Endodermal cell (in vitro differentiated cells): ENCODE results near the gene PROC. TPM values are rescaled to one million over a fixed set of nuclear protein-coding genes. Genes with fewer than 3 reads are reported as not detected.

Experiments
- DNase-seq: peaks from one replicate; pipeline ENCODE4 v3.0.0-alpha.2; 2017
- H3K27ac ChIP-seq: 2 replicates; pipeline ENCODE4 v1.5.1; 2013; ENCODE audit warnings: mild to moderate bottlenecking, low read depth, low read length, moderate library complexity
- H3K27me3 ChIP-seq: 2 replicates; pipeline ENCODE4 v1.6.1; 2013; ENCODE audit warnings: mild to moderate bottlenecking, low read length, moderate library complexity; ENCODE audit not compliant: insufficient read depth, control insufficient read depth, poor library complexity, severe bottlenecking
- H3K36me3 ChIP-seq: 2 replicates; pipeline ENCODE4 v1.7.0; 2013; ENCODE audit warnings: mild to moderate bottlenecking, low read length, moderate library complexity; ENCODE audit not compliant: control insufficient read depth, insufficient read depth
- H3K4me1 ChIP-seq: one replicate; pipeline ENCODE4 v1.7.0; 2013; ENCODE audit warnings: low read length; ENCODE audit not compliant: control insufficient read depth, insufficient read depth
- H3K4me3 ChIP-seq: 2 replicates; pipeline ENCODE4 v1.5.1; 2013; ENCODE audit warnings: mild to moderate bottlenecking, low read length, moderate library complexity
- H3K9ac ChIP-seq: 2 replicates; pipeline ENCODE4 v1.6.1; 2013; ENCODE audit warnings: mild to moderate bottlenecking, low read length, moderate library complexity; ENCODE audit not compliant: poor library complexity, severe bottlenecking; ENCODE audit errors: extremely low read depth
- H3K9me3 ChIP-seq: 2 replicates; pipeline ENCODE4 v1.6.1; 2013; ENCODE audit warnings: mild to moderate bottlenecking, low read length, moderate library complexity; ENCODE audit not compliant: control insufficient read depth
- H3K27ac Mint-ChIP-seq: 2 replicates; pipeline ENCODE4 v1.8.0; 2020; ENCODE audit warnings: mixed read lengths
- H3K27me3 Mint-ChIP-seq: 2 replicates; pipeline ENCODE4 v1.8.0; 2021; ENCODE audit warnings: mild to moderate bottlenecking, mixed read lengths; ENCODE audit not compliant: insufficient read depth
- H3K36me3 Mint-ChIP-seq: 2 replicates; pipeline ENCODE4 v1.8.0; 2020; ENCODE audit warnings: low read depth, mixed read lengths
- H3K4me1 Mint-ChIP-seq: 2 replicates; pipeline ENCODE4 v1.8.0; 2020; ENCODE audit warnings: mixed read lengths
- H3K4me3 Mint-ChIP-seq: 2 replicates; pipeline ENCODE4 v1.8.0; 2020; ENCODE audit warnings: mild to moderate bottlenecking, moderate library complexity, mixed read lengths
- H3K9me3 Mint-ChIP-seq: 2 replicates; pipeline ENCODE4 v1.8.0; 2020; ENCODE audit warnings: mild to moderate bottlenecking, mixed read lengths
- CTCF ChIP-seq: fragments of 200-600 bp; sonication (generic); conservative IDR thresholded peaks from 2 replicates; pipeline ENCODE4 v1.5.0; 2021; ENCODE audit warnings: antibody characterized with exemption, mild to moderate bottlenecking
- WGBS, 2 experiments: methylation state at CpG; one replicate each; pipeline versions ENCODE4 v1.1.5 to v1.1.7; 2013; ENCODE audit warnings: missing lambda C conversion rate in 2 of 2, mixed read lengths in 1 of 2; ENCODE audit not compliant: insufficient coverage in 1 of 2, insufficient read length in 1 of 2; 5-methylcytosine and 5-hydroxymethylcytosine counted together
- long read RNA-seq, 4 experiments: library from polyadenylated mRNA in 2 of 4; library from RNA in 1 of 4; library from capped mRNA in 1 of 4; stranded (forward) in 3 of 4; unstranded in 1 of 4; transcript quantifications; one replicate each; pipeline ENCODE4 v2.0.0, GENCODE V29; 2020 to 2021; ENCODE audit warnings: inconsistent platforms in 1 of 4
- polyA plus RNA-seq, 2 experiments: library from polyadenylated mRNA; stranded (reverse); fragments of 50-300 nt; gene quantifications; one replicate each; pipeline ENCODE4 v1.2.3, GENCODE V29; 2013
- total RNA-seq, 2 donors: library from RNA; stranded (reverse); fragmentation: NEBNext Ultra II Directional in 1 of 2; extraction: Animal tissue kit (Norgen Biotek cat#: 25700) in 1 of 2; gene quantifications; 2 replicates in 1 of 2; 3 replicates in 1 of 2; pipeline ENCODE4 v1.2.1, GENCODE V29; 2021

PROC gene
- under 1 TPM; 0.46 to 0.51 TPM for total RNA-seq
- polyA plus RNA-seq (2013, experiment 1 of 2): 1.0 TPM
- 0.66 TPM for polyA plus RNA-seq (2013, experiment 2 of 2)
- long read RNA-seq, experiment 1: 0 reads
- long read RNA-seq, experiment 2: 0 reads
- long read RNA-seq, experiment 3: 0 reads
- long read RNA-seq, experiment 4: 0 reads

GRCh38 chr2:127418300-127419111, at the start of gene PROC:
PROC (plus strand) TSS chr2:127418427; CDS start chr2:127419943, 1,516 bp downstream.
- peaks cover 48% of the 10 kb centered on the region for H3K27me3 ChIP-seq
- H3K27ac Mint-ChIP-seq: no peak within 1 kb of the TSS
- H3K4me3 ChIP-seq: no peak within 1 kb of the TSS
- H3K4me1 Mint-ChIP-seq: peaks cover 14% of the 10 kb centered on the region
- no peak within 1 kb of the TSS for H3K4me3 Mint-ChIP-seq
- DNase-seq: no peak
- peaks cover 1% of the 10 kb centered on the region for H3K9me3 Mint-ChIP-seq
- peaks cover 1% of the 10 kb centered on the region for H3K9me3 ChIP-seq
- WGBS, 2 experiments: 91 to 92% methylated on average over 10 to 16 of the region's 16 CpGs
- H3K36me3 Mint-ChIP-seq: no peaks in the 10 kb centered on the region
- no peaks in the 10 kb centered on the region for H3K36me3 ChIP-seq
- peaks cover 4% of the 10 kb centered on the region for H3K4me1 ChIP-seq
- TF ChIP-seq CTCF: no peak
- H3K27me3 Mint-ChIP-seq: peaks cover 75% of the 10 kb centered on the region
- no peak within 1 kb of the TSS for H3K27ac ChIP-seq
- H3K9ac ChIP-seq: no peak within 1 kb of the TSS

- Histone ChIP-seq H3K9me3 (peaks cover 62% of the 10 kb centered on the region), H3K27me3 (no peaks in the 10 kb centered on the region), H3K9ac (no peak overlapping the region), H3K4me1 (no peaks in the 10 kb centered on the region), H3K27ac (no peak overlapping the region), H3K4me3 (no peak overlapping the region), H3K36me3 (no peaks in the 10 kb centered on the region)
- TF ChIP-seq CTCF: no peak
- H3K36me3 Mint-ChIP-seq: peaks cover 43% of the 10 kb centered on the region
- peaks cover 61% of the 10 kb centered on the region for H3K9me3 Mint-ChIP-seq
- 95 to 96% methylated on average over 10 of the region's 10 CpGs for WGBS, 2 experiments
- no peaks in the 10 kb centered on the region for H3K27me3 Mint-ChIP-seq
- no peak for DNase-seq
- H3K4me3 Mint-ChIP-seq: no peak overlapping the region
- no peak overlapping the region for H3K27ac Mint-ChIP-seq
- peaks cover 8% of the 10 kb centered on the region for H3K4me1 Mint-ChIP-seq
Observed at GRCh38 chr2:127370010-127370409, 48.2 kb upstream of the PROC start.

- H3K4me1 Mint-ChIP-seq: no peaks in the 10 kb centered on the region
- WGBS, 2 experiments: 94 to 95% methylated on average over 11 of the region's 11 CpGs
- H3K9ac ChIP-seq: no peak overlapping the region
- H3K4me3 ChIP-seq: peak overlapping the region; percentile 40
- DNase-seq: no peak
- no peak for TF ChIP-seq CTCF
- peaks cover 70% of the 10 kb centered on the region for H3K9me3 Mint-ChIP-seq
- H3K27me3 Mint-ChIP-seq: no peaks in the 10 kb centered on the region
- peaks cover 69% of the 10 kb centered on the region for H3K9me3 ChIP-seq
- H3K27ac Mint-ChIP-seq: no peak overlapping the region
- peaks cover 48% of the 10 kb centered on the region for H3K36me3 Mint-ChIP-seq
- no peak overlapping the region for H3K4me3 Mint-ChIP-seq
- no peaks in the 10 kb centered on the region for H3K4me1 ChIP-seq
- no peaks in the 10 kb centered on the region for H3K27me3 ChIP-seq
- H3K27ac ChIP-seq: no peak overlapping the region
- no peaks in the 10 kb centered on the region for H3K36me3 ChIP-seq
Observed at GRCh38 chr2:127371037-127371436, 47.2 kb upstream of the PROC start.
